Measurements from ENCODE around the gene ZNF217.
A peak's percentile ranks its signal among the peaks of the same experiment; 100 is the strongest.

Gene ZNF217

DNA sequence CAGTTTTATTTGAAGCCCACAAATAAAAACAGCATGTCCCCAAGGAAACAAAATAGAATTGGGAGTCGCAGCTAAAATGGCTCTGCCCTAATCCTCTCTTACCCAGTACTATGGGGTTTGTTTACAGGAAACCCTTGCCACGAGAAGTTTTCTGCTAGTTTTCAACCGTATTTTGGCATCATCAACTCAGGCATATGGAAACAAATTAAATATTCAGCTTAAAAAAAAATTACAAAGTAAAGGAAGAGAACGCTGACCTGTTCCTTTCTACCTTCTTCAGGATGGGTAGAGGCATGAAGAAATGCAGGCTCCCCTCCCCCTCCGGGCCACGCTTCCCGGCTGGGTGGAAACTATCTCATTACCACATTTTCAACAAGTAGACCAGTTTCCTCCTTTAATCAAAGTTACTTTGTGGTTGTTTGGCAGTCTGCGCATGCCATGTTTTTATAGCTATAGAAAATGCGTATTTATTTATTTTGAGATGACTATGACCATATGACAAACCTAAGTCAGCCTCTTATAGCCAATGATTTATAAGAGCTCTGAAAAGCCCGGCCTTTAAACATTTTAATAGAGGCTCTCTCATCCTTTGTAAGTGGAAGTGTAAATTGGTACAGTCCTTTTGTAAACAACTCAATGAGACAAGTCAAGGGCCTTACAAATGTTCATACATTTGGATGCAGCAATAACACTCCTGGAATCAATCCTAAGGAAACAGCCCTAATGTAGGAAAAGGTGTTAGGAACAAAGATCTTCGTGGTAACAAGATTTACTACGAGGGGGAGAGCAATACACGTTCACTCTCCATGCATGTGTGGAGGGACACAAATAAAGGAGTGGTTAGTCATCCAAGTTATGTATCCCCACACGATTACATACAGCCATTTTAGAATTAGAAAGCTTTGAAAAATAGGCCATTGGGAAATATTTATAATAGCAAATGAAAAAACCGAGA, 16.1 kb upstream of the ZNF217 start:
- H3K4me2 ChIP-seq (ENCODE audit: low read depth, low read length, poor library complexity, severe bottlenecking): peak overlapping the region; percentile 86
- H3K4me1 ChIP-seq (ENCODE audit: insufficient read depth, low read length, poor library complexity, severe bottlenecking): peaks cover 41% of the 10 kb centered on the region
- peak overlapping the region; percentile 86 for H3K9ac ChIP-seq (ENCODE audit: low read depth, low read length, poor library complexity, severe bottlenecking)

DNA sequence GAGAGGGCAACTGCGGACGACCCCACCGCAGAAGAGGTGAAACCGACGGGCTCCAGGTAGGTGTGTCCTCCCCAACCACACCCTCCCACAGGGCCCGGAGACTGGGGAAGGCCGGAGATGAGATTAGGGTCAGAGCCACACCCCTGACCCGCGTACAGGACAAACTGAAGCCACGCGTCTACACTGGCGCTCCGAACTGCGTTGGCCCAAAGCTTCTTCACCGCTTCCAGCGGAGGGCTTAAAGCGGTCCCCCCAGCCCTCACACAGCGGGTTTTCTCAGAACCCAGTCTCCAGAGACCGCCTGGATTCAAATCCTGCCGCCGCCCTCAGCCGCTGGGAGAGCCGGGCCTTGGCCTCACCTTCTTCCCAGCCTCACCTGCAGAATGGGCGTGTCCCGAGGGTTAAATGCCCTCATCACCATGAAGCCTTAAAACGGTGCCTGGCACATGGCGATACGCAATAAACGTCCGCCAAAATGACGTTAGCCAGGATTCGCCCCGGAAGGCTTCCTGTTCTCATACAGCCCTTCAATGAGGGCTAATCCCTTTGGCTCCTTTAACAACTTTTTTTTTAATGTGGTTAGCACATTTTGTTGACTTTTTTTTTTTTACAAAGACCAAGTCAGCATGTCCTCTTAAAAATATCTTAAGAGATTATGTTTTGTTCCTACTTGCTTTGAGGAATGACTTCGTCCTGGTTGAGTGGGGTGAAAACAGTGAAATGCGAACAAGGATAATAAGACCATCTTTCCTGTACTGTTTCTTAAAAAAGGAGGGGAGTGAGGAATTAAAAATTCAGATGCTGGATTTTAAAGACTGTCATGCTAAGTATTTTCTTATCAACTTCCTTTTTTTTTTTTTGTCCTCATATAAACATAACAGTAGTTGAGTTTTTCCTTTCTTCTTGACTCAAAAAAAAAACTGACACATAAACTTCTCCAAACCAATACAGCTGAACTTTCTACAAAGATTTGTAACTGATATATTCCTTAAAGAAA, 15.1 kb upstream of the ZNF217 start:
- TF ChIP-seq EZH2phosphoT487 (IDR thresholded peaks at IDR 0.05; ENCODE audit: borderline replicate concordance): no peak
- TF ChIP-seq, protein P1, sequence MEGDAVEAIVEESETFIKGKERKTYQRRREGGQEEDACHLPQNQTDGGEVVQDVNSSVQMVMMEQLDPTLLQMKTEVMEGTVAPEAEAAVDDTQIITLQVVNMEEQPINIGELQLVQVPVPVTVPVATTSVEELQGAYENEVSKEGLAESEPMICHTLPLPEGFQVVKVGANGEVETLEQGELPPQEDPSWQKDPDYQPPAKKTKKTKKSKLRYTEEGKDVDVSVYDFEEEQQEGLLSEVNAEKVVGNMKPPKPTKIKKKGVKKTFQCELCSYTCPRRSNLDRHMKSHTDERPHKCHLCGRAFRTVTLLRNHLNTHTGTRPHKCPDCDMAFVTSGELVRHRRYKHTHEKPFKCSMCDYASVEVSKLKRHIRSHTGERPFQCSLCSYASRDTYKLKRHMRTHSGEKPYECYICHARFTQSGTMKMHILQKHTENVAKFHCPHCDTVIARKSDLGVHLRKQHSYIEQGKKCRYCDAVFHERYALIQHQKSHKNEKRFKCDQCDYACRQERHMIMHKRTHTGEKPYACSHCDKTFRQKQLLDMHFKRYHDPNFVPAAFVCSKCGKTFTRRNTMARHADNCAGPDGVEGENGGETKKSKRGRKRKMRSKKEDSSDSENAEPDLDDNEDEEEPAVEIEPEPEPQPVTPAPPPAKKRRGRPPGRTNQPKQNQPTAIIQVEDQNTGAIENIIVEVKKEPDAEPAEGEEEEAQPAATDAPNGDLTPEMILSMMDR (conservative IDR thresholded peaks at IDR 0.05; ENCODE audit: low read length): no peak
- H3K4me3 ChIP-seq (ENCODE audit: low read length, poor library complexity, severe bottlenecking): peak overlapping the region; percentile 74

More for the DNA sequence above, 16.1 kb upstream of the ZNF217 start:
- Histone ChIP-seq H3K9me2 (replicated peaks; ENCODE audit: low read depth, low read length) (no peaks in the 10 kb centered on the region), H3K36me3 (ENCODE audit: insufficient read depth, low read length) (no peaks in the 10 kb centered on the region), H3K79me2 (ENCODE audit: insufficient read depth, low read length) (peaks cover 21% of the 10 kb centered on the region), H2AFZ (ENCODE audit: low read length) (peak overlapping the region; percentile 92), H3K9me3 (ENCODE audit: insufficient read depth, low read depth, low read length) (no peaks in the 10 kb centered on the region), H3K27me3 (ENCODE audit: insufficient read depth, low read length, poor library complexity, severe bottlenecking) (no peaks in the 10 kb centered on the region), H4K20me1 (ENCODE audit: insufficient read depth, low read length, poor library complexity, severe bottlenecking) (no peaks in the 10 kb centered on the region), H3K4me3 (ENCODE audit: low read length, poor library complexity, severe bottlenecking) (peak overlapping the region; percentile 74), H3F3A (ENCODE audit: low read depth) (no peaks in the 10 kb centered on the region)
- TF ChIP-seq EZH2phosphoT487 (IDR thresholded peaks at IDR 0.05; ENCODE audit: borderline replicate concordance): no peak
- TF ChIP-seq, protein P1 (conservative IDR thresholded peaks at IDR 0.05; ENCODE audit: low read length): no peak

DNA sequence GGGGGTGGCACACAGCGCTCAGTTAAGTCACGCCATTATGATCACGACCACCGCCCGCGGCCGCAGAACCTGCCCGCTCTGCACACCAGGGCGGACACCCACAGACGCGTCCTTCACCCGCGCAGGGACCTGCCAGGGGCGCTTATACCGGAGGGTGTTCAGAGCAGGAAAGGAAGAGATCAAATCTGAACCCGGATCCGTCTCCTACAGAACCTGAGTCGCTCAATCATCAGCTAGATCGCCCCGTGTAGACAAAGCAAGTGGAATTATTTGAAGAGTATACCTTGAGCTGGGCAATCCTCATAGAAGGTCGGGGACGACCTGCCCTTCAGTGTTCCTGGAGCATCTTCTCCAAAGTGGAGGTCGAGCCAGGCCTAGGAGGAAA, 14.4 kb upstream of the ZNF217 start:
- Histone ChIP-seq H3K4me3 (ENCODE audit: low read length, poor library complexity, severe bottlenecking) (no peak overlapping the region), H4K20me1 (ENCODE audit: insufficient read depth, low read length, poor library complexity, severe bottlenecking) (no peaks in the 10 kb centered on the region), H3K4me2 (ENCODE audit: low read depth, low read length, poor library complexity, severe bottlenecking) (peak overlapping the region; percentile 86), H3K36me3 (ENCODE audit: insufficient read depth, low read length) (no peaks in the 10 kb centered on the region), H3K27me3 (ENCODE audit: insufficient read depth, low read length, poor library complexity, severe bottlenecking) (no peaks in the 10 kb centered on the region), H3K9me3 (ENCODE audit: insufficient read depth, low read depth, low read length) (no peaks in the 10 kb centered on the region), H3K79me2 (ENCODE audit: insufficient read depth, low read length) (peaks cover 21% of the 10 kb centered on the region), H3K9me2 (replicated peaks; ENCODE audit: low read depth, low read length) (no peaks in the 10 kb centered on the region), H2AFZ (ENCODE audit: low read length) (no peak overlapping the region), H3K9ac (ENCODE audit: low read depth, low read length, poor library complexity, severe bottlenecking) (no peak overlapping the region), H3K4me1 (ENCODE audit: insufficient read depth, low read length, poor library complexity, severe bottlenecking) (peaks cover 30% of the 10 kb centered on the region), H3F3A (ENCODE audit: low read depth) (no peaks in the 10 kb centered on the region)
- no peak for TF ChIP-seq EZH2phosphoT487 (IDR thresholded peaks at IDR 0.05; ENCODE audit: borderline replicate concordance)
- TF ChIP-seq, protein P1 (conservative IDR thresholded peaks at IDR 0.05; ENCODE audit: low read length): no peak

More for the DNA sequence above, 15.1 kb upstream of the ZNF217 start:
- Histone ChIP-seq H3K27me3 (ENCODE audit: insufficient read depth, low read length, poor library complexity, severe bottlenecking) (no peaks in the 10 kb centered on the region), H2AFZ (ENCODE audit: low read length) (peak overlapping the region; percentile 92; the same call in 1 of the 2 replicates), H3K36me3 (ENCODE audit: insufficient read depth, low read length) (no peaks in the 10 kb centered on the region), H3K4me2 (ENCODE audit: low read depth, low read length, poor library complexity, severe bottlenecking) (peak overlapping the region; percentile 86), H4K20me1 (ENCODE audit: insufficient read depth, low read length, poor library complexity, severe bottlenecking) (no peaks in the 10 kb centered on the region), H3K79me2 (ENCODE audit: insufficient read depth, low read length) (peaks cover 21% of the 10 kb centered on the region), H3K9ac (ENCODE audit: low read depth, low read length, poor library complexity, severe bottlenecking) (peak overlapping the region; percentile 86), H3K9me2 (replicated peaks; ENCODE audit: low read depth, low read length) (no peaks in the 10 kb centered on the region), H3K4me1 (ENCODE audit: insufficient read depth, low read length, poor library complexity, severe bottlenecking) (peaks cover 37% of the 10 kb centered on the region), H3K9me3 (ENCODE audit: insufficient read depth, low read depth, low read length) (no peaks in the 10 kb centered on the region), H3F3A (ENCODE audit: low read depth) (no peaks in the 10 kb centered on the region)

All from Loucy (cell line).